Endothelial cell of umbilical vein (primary cell): ENCODE measurements around the gene CIDEA.

Source experiments
- EZH2 ChIP-seq: IDR thresholded peaks from 2 replicates; pipeline ENCODE4 v1.6.1; 2012; ENCODE audit warnings: borderline replicate concordance, low read depth, mild to moderate bottlenecking, moderate library complexity, low read length, inconsistent platforms; ENCODE audit not compliant: severe bottlenecking
- POLR2AphosphoS5 ChIP-seq: IDR thresholded peaks from 2 replicates; pipeline ENCODE4 v1.6.1; 2012; ENCODE audit warnings: low read depth, mild to moderate bottlenecking, control low read depth, low read length, moderate library complexity; ENCODE audit not compliant: insufficient read depth

- no peak for TF ChIP-seq EZH2
- no peak for TF ChIP-seq POLR2AphosphoS5
Measured at GRCh38 chr18:12296087-12296403, 41.9 kb downstream of the CIDEA start.
